ENCODE results near the gene PRXL2B.

DNA sequence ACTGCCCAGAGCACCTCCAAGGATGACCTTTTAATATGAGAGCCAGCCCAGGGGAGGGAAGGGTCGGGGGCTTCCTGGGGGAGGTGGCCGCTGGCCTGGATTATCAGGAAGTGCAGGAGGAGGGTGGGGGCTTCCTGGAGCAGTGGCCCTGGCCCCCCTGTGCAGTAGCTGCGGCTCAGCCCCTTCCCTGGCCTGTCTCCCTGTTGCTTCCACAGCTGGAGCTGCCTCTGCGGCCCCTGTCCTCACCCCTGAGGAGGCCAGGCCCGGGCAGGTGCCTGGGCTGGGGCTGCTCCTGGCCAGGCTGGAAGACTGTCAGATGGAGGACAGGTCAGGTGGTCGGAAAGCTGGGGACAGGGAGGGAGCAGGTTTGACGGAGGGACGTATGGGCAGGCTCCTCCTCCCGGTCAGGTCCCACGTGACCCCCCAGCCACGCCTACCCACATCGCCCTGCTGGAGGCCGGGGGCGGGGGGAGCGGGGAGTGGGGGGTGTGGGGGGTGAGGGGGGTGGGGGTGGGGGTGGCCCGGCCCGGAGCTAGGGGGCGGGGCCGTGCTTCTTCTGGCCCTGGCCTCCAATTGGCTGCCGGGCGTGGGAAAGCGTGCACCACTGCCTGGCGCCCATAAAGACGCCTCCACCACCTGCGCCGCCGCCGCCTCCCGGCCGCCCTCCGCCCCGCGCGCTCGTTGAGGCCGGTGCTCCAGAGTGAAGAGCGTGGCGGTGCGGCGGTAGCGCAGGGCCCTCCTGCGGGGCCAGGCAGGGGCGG is 40.6 kb upstream of the PRXL2B start:
- TF ChIP-seq POLR2A (IDR thresholded peaks at IDR 0.05) (peak; percentile 63), POLR2AphosphoS5 (IDR thresholded peaks at IDR 0.05) (peak; percentile 68 to 93 (median 88))

All from transverse colon (tissue), 3 donors.